ENCODE data around the gene GCSH.

- TF ChIP-seq CTCF (IDR thresholded peaks at IDR 0.05; ENCODE audit: poor library complexity, severe bottlenecking) (no peak), EP300 (conservative IDR thresholded peaks at IDR 0.05; ENCODE audit: poor library complexity, severe bottlenecking) (no peak), POLR2AphosphoS5 (IDR thresholded peaks at IDR 0.05) (no peak), EZH2 (IDR thresholded peaks at IDR 0.05; ENCODE audit: borderline replicate concordance, insufficient read depth, low read length, poor library complexity, severe bottlenecking) (no peak), MXI1 (conservative IDR thresholded peaks at IDR 0.05; ENCODE audit: poor library complexity, severe bottlenecking) (no peak)
- TF ChIP-seq, protein P1, sequence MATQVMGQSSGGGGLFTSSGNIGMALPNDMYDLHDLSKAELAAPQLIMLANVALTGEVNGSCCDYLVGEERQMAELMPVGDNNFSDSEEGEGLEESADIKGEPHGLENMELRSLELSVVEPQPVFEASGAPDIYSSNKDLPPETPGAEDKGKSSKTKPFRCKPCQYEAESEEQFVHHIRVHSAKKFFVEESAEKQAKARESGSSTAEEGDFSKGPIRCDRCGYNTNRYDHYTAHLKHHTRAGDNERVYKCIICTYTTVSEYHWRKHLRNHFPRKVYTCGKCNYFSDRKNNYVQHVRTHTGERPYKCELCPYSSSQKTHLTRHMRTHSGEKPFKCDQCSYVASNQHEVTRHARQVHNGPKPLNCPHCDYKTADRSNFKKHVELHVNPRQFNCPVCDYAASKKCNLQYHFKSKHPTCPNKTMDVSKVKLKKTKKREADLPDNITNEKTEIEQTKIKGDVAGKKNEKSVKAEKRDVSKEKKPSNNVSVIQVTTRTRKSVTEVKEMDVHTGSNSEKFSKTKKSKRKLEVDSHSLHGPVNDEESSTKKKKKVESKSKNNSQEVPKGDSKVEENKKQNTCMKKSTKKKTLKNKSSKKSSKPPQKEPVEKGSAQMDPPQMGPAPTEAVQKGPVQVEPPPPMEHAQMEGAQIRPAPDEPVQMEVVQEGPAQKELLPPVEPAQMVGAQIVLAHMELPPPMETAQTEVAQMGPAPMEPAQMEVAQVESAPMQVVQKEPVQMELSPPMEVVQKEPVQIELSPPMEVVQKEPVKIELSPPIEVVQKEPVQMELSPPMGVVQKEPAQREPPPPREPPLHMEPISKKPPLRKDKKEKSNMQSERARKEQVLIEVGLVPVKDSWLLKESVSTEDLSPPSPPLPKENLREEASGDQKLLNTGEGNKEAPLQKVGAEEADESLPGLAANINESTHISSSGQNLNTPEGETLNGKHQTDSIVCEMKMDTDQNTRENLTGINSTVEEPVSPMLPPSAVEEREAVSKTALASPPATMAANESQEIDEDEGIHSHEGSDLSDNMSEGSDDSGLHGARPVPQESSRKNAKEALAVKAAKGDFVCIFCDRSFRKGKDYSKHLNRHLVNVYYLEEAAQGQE (IDR thresholded peaks at IDR 0.05; ENCODE audit: borderline replicate concordance): no peak
Observed at GRCh38 chr16:81095653-81095952, 592 bp downstream of the GCSH start.
